Measurements from ENCODE around the gene NEO1. TPM values are rescaled to one million over a fixed set of nuclear protein-coding genes. Genes with fewer than 3 reads are reported as not detected.

The NEO1 gene
- total and polyA plus RNA-seq, 2 of the 13 experiments (the other 11 are each of a cell fraction or from before 2014, with no cell fraction given), result 8.4 to 11.0 TPM

DNA sequence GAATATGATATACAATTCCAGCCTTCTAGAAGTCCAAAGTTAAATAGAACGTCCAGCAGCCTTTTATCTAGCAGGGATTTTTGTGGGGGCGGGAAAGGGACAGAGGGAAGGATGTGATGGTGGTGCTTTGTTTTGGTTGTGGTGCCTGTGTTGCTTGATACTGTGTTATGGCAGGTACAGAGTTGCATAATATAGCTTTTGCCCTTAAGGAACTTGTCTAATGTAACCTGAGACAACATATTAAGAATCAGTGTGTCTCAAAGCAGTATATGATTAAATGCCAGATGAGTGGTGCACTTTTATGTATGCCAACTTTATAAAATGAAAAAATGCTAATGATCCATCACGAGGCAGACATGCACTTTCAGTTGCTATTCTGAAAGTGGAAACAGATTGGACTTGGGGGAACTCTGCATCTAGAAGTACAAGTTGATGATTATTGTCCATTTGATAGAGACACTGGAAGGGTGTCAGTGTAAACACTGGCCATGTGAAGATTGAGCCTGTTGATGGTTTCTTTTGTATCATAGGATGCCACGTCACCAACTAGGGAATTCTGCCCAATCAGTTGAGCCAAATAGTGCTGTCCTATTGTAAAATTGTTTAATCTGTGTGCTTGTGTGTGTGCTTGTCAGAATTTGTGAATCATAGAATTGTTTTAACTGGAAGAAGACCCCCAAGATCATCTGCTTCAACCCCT is 23.0 kb downstream of the NEO1 start:
- BruUV-seq (replicated peaks), result no TSS peak

DNA sequence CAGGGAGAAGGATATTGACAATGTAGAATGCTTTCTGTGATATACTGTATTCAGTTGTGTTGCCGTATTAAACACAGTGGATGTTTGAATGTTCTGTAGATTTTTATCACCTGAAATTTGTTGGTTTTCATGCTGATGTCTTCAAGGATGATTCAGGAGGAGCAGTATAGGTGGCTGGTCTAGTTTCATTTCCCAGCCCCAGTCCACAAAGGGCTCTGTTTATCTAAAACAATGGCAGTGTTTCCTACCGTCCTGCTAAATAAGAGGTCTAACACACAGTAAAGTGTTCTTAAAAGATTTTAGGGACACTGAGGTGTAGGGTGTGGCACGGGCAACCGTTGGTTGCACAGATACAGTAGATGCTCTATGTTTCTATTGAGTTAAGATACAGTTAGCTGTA is 26.0 kb downstream of the NEO1 start:
- Histone ChIP-seq H3K27me3 (ENCODE audit: control insufficient read depth in 1 of 2, insufficient read depth in 2 of 2, low read length in 2 of 2) (no peaks in the 10 kb centered on the region), H2AFZ (ENCODE audit: low read length) (no peak overlapping the region), H3K36me3 (replicated peaks in 1 of 2; ENCODE audit: control insufficient read depth in 1 of 2, insufficient read depth in 2 of 2, low read length in 2 of 2) (no peaks in the 10 kb centered on the region), H3K9me3 (ENCODE audit: low read length) (no peaks in the 10 kb centered on the region), H4K20me1 (ENCODE audit: insufficient read depth, low read length) (no peaks in the 10 kb centered on the region), H3K79me2 (ENCODE audit: insufficient read depth, low read length) (no peaks in the 10 kb centered on the region), H3K27ac (ENCODE audit: extremely low read length, insufficient read depth, low read length) (no peak overlapping the region), H3K4me2 (ENCODE audit: low read depth, low read length) (peak overlapping the region; percentile 6; the same call in 1 of the 2 replicates), H3K4me3 (replicated peaks in 1 of 3; ENCODE audit: insufficient read depth in 1 of 3, low read depth in 2 of 3, low read length in 3 of 3) (no peak overlapping the region), H3K9ac (ENCODE audit: insufficient read depth, low read depth, low read length) (no peak overlapping the region), H3K4me1 (ENCODE audit: insufficient read depth, low read length) (peaks cover 12% of the 10 kb centered on the region)
- no peak for FAIRE-seq
- WGBS (ENCODE audit: low lambda C conversion rate), result 43% methylated on average over 4 of the region's 4 CpGs
- ATAC-seq, result no peak
- in situ Hi-C loops (cut with HindIII; ENCODE audit: extremely low pct_ligation_motif_present, low pct_unique_long_range_greater_than_20kb) (no loop called here), intact Hi-C loops (cut with micrococcal nuclease; ENCODE audit: unreplicated experiment) (loop anchor here (2.0 kb wide), 1 partner anchor 25 kb away; the partner anchor contains the start of gene NEO1)
- CTCF ChIA-PET (ENCODE audit: low intra/inter-chr PET ratio, low total read pairs), result no interaction called here
- POLR2A ChIA-PET, result interaction anchor here (0.7 kb wide), 1 partner anchor 295 kb away, joined by 3 read pairs; no protein-coding TSS in a partner anchor
- no TSS peak for BruUV-seq (replicated peaks)
- DNase-seq (ENCODE audit: low spot score), result no peak
- TF ChIP-seq, protein P1, sequence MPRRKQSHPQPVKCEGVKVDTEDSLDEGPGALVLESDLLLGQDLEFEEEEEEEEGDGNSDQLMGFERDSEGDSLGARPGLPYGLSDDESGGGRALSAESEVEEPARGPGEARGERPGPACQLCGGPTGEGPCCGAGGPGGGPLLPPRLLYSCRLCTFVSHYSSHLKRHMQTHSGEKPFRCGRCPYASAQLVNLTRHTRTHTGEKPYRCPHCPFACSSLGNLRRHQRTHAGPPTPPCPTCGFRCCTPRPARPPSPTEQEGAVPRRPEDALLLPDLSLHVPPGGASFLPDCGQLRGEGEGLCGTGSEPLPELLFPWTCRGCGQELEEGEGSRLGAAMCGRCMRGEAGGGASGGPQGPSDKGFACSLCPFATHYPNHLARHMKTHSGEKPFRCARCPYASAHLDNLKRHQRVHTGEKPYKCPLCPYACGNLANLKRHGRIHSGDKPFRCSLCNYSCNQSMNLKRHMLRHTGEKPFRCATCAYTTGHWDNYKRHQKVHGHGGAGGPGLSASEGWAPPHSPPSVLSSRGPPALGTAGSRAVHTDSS (CRISPR knock-in tag; conservative IDR thresholded peaks at IDR 0.05), result no peak
- TF ChIP-seq JUNB (CRISPR knock-in tag; IDR thresholded peaks at IDR 0.05; ENCODE audit: borderline replicate concordance) (no peak), ZKSCAN5 (CRISPR knock-in tag; IDR thresholded peaks at IDR 0.05) (no peak), HDAC2 (CRISPR knock-in tag; IDR thresholded peaks at IDR 0.05) (no peak), CEBPG (CRISPR knock-in tag; IDR thresholded peaks at IDR 0.05) (no peak)
- TF ChIP-seq, protein P2, sequence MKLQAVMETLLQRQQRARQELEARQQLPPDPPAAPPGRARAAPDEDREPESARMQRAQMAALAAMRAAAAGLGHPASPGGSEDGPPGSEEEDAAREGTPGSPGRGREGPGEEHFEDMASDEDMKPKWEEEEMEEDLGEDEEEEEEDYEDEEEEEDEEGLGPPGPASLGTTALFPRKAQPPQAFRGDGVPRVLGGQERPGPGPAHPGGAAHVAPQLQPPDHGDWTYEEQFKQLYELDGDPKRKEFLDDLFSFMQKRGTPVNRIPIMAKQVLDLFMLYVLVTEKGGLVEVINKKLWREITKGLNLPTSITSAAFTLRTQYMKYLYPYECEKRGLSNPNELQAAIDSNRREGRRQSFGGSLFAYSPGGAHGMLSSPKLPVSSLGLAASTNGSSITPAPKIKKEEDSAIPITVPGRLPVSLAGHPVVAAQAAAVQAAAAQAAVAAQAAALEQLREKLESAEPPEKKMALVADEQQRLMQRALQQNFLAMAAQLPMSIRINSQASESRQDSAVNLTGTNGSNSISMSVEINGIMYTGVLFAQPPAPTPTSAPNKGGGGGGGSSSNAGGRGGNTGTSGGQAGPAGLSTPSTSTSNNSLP (IDR thresholded peaks at IDR 0.05; ENCODE audit: low read depth, low read length), result no peak
- TF ChIP-seq, protein P3, sequence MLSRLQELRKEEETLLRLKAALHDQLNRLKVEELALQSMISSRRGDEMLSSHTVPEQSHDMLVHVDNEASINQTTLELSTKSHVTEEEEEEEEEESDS (CRISPR knock-in tag; IDR thresholded peaks at IDR 0.05; ENCODE audit: borderline replicate concordance), result no peak
- TF ChIP-seq, protein P4, sequence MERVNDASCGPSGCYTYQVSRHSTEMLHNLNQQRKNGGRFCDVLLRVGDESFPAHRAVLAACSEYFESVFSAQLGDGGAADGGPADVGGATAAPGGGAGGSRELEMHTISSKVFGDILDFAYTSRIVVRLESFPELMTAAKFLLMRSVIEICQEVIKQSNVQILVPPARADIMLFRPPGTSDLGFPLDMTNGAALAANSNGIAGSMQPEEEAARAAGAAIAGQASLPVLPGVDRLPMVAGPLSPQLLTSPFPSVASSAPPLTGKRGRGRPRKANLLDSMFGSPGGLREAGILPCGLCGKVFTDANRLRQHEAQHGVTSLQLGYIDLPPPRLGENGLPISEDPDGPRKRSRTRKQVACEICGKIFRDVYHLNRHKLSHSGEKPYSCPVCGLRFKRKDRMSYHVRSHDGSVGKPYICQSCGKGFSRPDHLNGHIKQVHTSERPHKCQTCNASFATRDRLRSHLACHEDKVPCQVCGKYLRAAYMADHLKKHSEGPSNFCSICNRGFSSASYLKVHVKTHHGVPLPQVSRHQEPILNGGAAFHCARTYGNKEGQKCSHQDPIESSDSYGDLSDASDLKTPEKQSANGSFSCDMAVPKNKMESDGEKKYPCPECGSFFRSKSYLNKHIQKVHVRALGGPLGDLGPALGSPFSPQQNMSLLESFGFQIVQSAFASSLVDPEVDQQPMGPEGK (CRISPR knock-in tag; IDR thresholded peaks at IDR 0.05), result no peak
- TF ChIP-seq, protein P5, sequence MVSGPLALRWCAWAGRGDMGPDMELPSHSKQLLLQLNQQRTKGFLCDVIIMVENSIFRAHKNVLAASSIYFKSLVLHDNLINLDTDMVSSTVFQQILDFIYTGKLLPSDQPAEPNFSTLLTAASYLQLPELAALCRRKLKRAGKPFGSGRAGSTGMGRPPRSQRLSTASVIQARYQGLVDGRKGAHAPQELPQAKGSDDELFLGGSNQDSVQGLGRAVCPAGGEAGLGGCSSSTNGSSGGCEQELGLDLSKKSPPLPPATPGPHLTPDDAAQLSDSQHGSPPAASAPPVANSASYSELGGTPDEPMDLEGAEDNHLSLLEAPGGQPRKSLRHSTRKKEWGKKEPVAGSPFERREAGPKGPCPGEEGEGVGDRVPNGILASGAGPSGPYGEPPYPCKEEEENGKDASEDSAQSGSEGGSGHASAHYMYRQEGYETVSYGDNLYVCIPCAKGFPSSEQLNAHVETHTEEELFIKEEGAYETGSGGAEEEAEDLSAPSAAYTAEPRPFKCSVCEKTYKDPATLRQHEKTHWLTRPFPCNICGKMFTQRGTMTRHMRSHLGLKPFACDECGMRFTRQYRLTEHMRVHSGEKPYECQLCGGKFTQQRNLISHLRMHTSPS (CRISPR knock-in tag; IDR thresholded peaks at IDR 0.05; ENCODE audit: low read depth), result no peak

More for the DNA sequence above, 23.0 kb downstream of the NEO1 start:
- ATAC-seq, result no peak
- no peak for TF ChIP-seq NCOR1 (IDR thresholded peaks at IDR 0.05; ENCODE audit: borderline replicate concordance, low read length)
- no peaks in the 10 kb centered on the region for H3K9me3 ChIP-seq (ENCODE audit: low read length)
- CTCF ChIA-PET (ENCODE audit: low intra/inter-chr PET ratio, low total read pairs), result no interaction called here
- H3K9ac ChIP-seq (ENCODE audit: insufficient read depth, low read depth, low read length), result no peak overlapping the region
- no peak for FAIRE-seq
- POLR2A ChIA-PET, result no interaction called here
- no peaks in the 10 kb centered on the region for H3K36me3 ChIP-seq (replicated peaks in 1 of 2; ENCODE audit: control insufficient read depth in 1 of 2, insufficient read depth in 2 of 2, low read length in 2 of 2)
- DNase-seq (ENCODE audit: low spot score), result no peak
- intact Hi-C loops (cut with micrococcal nuclease; ENCODE audit: unreplicated experiment) (no loop called here), in situ Hi-C loops (cut with HindIII; ENCODE audit: extremely low pct_ligation_motif_present, low pct_unique_long_range_greater_than_20kb) (no loop called here)
- no peaks in the 10 kb centered on the region for H3K79me2 ChIP-seq (ENCODE audit: insufficient read depth, low read length)
- H4K20me1 ChIP-seq (ENCODE audit: insufficient read depth, low read length), result no peaks in the 10 kb centered on the region
- H3K4me2 ChIP-seq (ENCODE audit: low read depth, low read length), result no peak overlapping the region
- no peak overlapping the region for H2AFZ ChIP-seq (ENCODE audit: low read length)
- no peaks in the 10 kb centered on the region for H3K27me3 ChIP-seq (ENCODE audit: control insufficient read depth in 1 of 2, insufficient read depth in 2 of 2, low read length in 2 of 2)
- no peak overlapping the region for H3K27ac ChIP-seq (ENCODE audit: extremely low read length, insufficient read depth, low read length)
- WGBS (ENCODE audit: low lambda C conversion rate), result 72% methylated on average over 4 of the region's 4 CpGs
- no peak overlapping the region for H3K4me3 ChIP-seq (replicated peaks in 1 of 3; ENCODE audit: insufficient read depth in 1 of 3, low read depth in 2 of 3, low read length in 3 of 3)
- peaks cover 12% of the 10 kb centered on the region for H3K4me1 ChIP-seq (ENCODE audit: insufficient read depth, low read length)
